GM04504 (cell line): ENCODE results near the gene PAK2.
"Not testable (repeated sequence)": the region's sequence is repeated elsewhere in the genome, so short reads cannot be mapped to it uniquely, and the experiment has no call there.

Experiments used
- DNase-seq: peaks from one replicate; pipeline ENCODE4 v3.0.0-alpha.2; 2012; ENCODE audit warnings: low read depth

PAK2 gene

GRCh38 chr3:196736670-196737374, 2.8 kb upstream of the PAK2 start:
- no peak for DNase-seq

- DNase-seq: no peak
Observed at GRCh38 chr3:196737655-196738054, 2.0 kb upstream of the PAK2 start.

GRCh38 chr3:196740481-196741248, 1.0 kb downstream of the PAK2 start:
- DNase-seq: peak; percentile 19

- no peak for DNase-seq
Observed at GRCh38 chr3:196741249-196741889, 1.7 kb downstream of the PAK2 start.

GRCh38 chr3:196743569-196743968, 3.9 kb downstream of the PAK2 start:
- not testable (repeated sequence) for DNase-seq

GRCh38 chr3:196749125-196749524, 9.5 kb downstream of the PAK2 start:
- DNase-seq: no peak

- DNase-seq: no peak
Observed at GRCh38 chr3:196753201-196753600, 13.5 kb downstream of the PAK2 start.

GRCh38 chr3:196754091-196754981, 14.7 kb downstream of the PAK2 start:
- no peak for DNase-seq

- DNase-seq: no peak
Observed at GRCh38 chr3:196756732-196757131, 17.1 kb downstream of the PAK2 start.

GRCh38 chr3:196757876-196758739, 18.5 kb downstream of the PAK2 start:
- peak; percentile 32 for DNase-seq

- no peak for DNase-seq
Observed at GRCh38 chr3:196763179-196763578, 23.5 kb downstream of the PAK2 start.

GRCh38 chr3:196765454-196765853, 25.8 kb downstream of the PAK2 start:
- no peak for DNase-seq

GRCh38 chr3:196771067-196771466, 31.4 kb downstream of the PAK2 start:
- DNase-seq: no peak

GRCh38 chr3:196772102-196772501, 32.4 kb downstream of the PAK2 start:
- DNase-seq: no peak

- DNase-seq: no peak
Observed at GRCh38 chr3:196772897-196773296, 33.2 kb downstream of the PAK2 start.

- peak; percentile 46 for DNase-seq
Observed at GRCh38 chr3:196774191-196774820, 34.6 kb downstream of the PAK2 start.

- DNase-seq: peak; percentile 33
Observed at GRCh38 chr3:196774848-196775422, 35.3 kb downstream of the PAK2 start.

GRCh38 chr3:196775938-196776337, 36.3 kb downstream of the PAK2 start:
- no peak for DNase-seq

GRCh38 chr3:196777836-196778235, 38.2 kb downstream of the PAK2 start:
- DNase-seq: no peak

- DNase-seq: peak; percentile 44
Observed at GRCh38 chr3:196778755-196779154, 39.1 kb downstream of the PAK2 start.
